Body of pancreas (tissue), 4 donors: ENCODE data around the gene AIMP1. TPM values are rescaled to one million over a fixed set of nuclear protein-coding genes. Genes with fewer than 3 reads are reported as not detected.

ENCODE experiments used
- ATAC-seq: fragments of 150-250 bp; one replicate; pipeline ENCODE4 v1.9.1; 2016
- DNase-seq, 4 donors: peaks; one replicate each; pipeline ENCODE4 v3.0.0-alpha.2; 2019
- H3K27ac ChIP-seq, 4 donors: fragments of 200-600 bp; sonication (generic); 1 replicate in 3 of 4; 2 replicates in 1 of 4; pipeline versions ENCODE4 v1.5.1 to v1.6.1; 2016 to 2019; ENCODE audit warnings: mild to moderate bottlenecking in 1 of 4, mixed read lengths in 1 of 4, moderate library complexity in 1 of 4
- H3K27me3 ChIP-seq, 2 donors: fragments of 200-600 bp; sonication (generic); one replicate each; pipeline ENCODE4 v1.6.0; 2016; ENCODE audit warnings: mild to moderate bottlenecking in 1 of 2
- H3K36me3 ChIP-seq, 2 donors: fragments of 200-600 bp; sonication (generic); replicated peaks in 1 of 2; 2 replicates each; pipeline ENCODE4 v1.5.1; 2016; ENCODE audit warnings: low read depth in 2 of 2; ENCODE audit not compliant: insufficient read depth in 1 of 2
- H3K4me1 ChIP-seq: fragments of 200-600 bp; sonication (generic); one replicate; pipeline ENCODE4 v1.6.0; 2016
- H3K4me3 ChIP-seq, 2 donors: fragments of 200-600 bp; sonication (generic); 1 replicate in 1 of 2; 2 replicates in 1 of 2; pipeline ENCODE4 v1.5.1; 2016 to 2019
- H3K9me3 ChIP-seq, 3 donors: fragments of 200-600 bp; sonication (generic); 1 replicate in 2 of 3; 2 replicates in 1 of 3; pipeline ENCODE4 v1.5.1; 2016
- CTCF ChIP-seq, 7 experiments: fragments of 450-650 bp in 4 of 7; fragments of 200-600 bp in 3 of 7; sonication (generic) in 3 of 7; IDR thresholded peaks; one replicate each; pipeline ENCODE4 v1.5.1; 2016 to 2019; ENCODE audit warnings: antibody characterized with exemption in 7 of 7
- POLR2A ChIP-seq, 3 donors: fragments of 450-650 bp; IDR thresholded peaks; one replicate each; pipeline ENCODE4 v1.6.1; 2016; ENCODE audit warnings: antibody characterized with exemption in 3 of 3, mild to moderate bottlenecking in 2 of 3
- WGBS, 2 donors: methylation state at CpG; one replicate each; pipeline ENCODE4 v1.1.5; 2017; 5-methylcytosine and 5-hydroxymethylcytosine counted together
- intact Hi-C: fragments of 100-400 bp; cut with DNase I; formaldehyde crosslinking; loops from one replicate; pipeline ENCODE4 v1.15.1; 2023
- total RNA-seq, 2 donors: library from RNA; depleted of rRNA; stranded (reverse); fragments of >200 nt; gene quantifications; one replicate each; pipeline ENCODE4 v1.1.0, GENCODE V29; 2016

AIMP1 gene
- total RNA-seq, result 10 to 100 TPM; 13.7 to 14.5 TPM

DNA sequence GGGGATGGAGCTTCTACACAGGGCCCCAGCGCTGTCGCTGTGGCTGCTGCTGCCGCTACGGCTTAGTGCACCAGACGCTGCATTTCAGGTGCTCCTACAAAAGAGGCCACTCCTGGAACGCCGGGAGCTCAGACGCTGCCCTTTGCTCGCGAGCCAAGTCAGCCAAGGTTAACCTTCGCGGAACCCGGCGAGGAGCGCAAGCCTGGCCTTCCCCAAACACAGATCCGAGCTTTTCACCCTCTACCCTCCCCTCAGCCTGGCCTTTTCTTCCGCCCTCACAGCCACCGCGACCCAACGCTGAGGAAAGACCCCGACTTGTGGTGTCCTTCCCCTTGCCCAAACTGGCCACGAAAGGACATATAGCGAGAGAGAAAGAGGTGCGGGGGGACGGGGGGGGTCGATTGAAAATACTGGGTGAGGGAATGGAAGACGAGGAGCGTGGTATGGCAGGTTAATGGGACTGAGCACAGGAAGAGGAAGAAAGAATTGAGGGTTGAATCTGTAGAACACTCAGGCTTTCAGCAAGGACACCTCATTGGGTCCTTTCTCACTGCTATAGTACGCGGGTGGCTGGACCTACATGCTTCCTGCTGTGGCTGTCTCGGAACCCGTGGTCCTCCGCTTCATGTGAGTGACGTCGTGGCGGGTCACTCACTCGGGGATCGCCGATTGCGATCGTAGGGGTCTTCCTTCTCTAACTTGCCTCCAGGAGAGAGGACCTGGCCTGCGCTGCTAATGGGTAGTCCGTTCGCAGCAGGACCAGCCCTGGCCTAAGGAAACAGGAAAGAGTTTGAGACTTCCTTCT, at the start of gene AIMP1, which contains the start of gene TBCK:
AIMP1 (plus strand) TSS at position 583 of the 805 bp plus-strand sequence. CDS start 8,460 bp downstream, outside the sequence.
TBCK (minus strand) TSS at position 242 of the 805 bp plus-strand sequence. CDS start 7,249 bp downstream, outside the sequence.
- peak within 1 kb of the TSS; percentile 52 to 67 for H3K4me3 ChIP-seq
- peak within 1 kb of the TSS; percentile 90 to 96 (median 92) for H3K27ac ChIP-seq
- peaks cover 29% of the 10 kb centered on the region for H3K4me1 ChIP-seq
- WGBS, 2 donors, result 0% methylated on average over 31 to 44 of the region's 44 CpGs
- peak; percentile 83 to 91 (median 88) for DNase-seq
- no peaks in the 10 kb centered on the region for H3K9me3 ChIP-seq
- ATAC-seq, result peak; percentile 98
- no peaks in the 10 kb centered on the region for H3K36me3 ChIP-seq
- intact Hi-C loops, result no loop called here
- no peaks in the 10 kb centered on the region for H3K27me3 ChIP-seq
- TF ChIP-seq POLR2A (IDR thresholded peaks at IDR 0.05) (peak; percentile 67 to 94 (median 94)), CTCF (IDR thresholded peaks at IDR 0.05) (peak in 2 of 7 experiments; percentile 8 to 14)

DNA sequence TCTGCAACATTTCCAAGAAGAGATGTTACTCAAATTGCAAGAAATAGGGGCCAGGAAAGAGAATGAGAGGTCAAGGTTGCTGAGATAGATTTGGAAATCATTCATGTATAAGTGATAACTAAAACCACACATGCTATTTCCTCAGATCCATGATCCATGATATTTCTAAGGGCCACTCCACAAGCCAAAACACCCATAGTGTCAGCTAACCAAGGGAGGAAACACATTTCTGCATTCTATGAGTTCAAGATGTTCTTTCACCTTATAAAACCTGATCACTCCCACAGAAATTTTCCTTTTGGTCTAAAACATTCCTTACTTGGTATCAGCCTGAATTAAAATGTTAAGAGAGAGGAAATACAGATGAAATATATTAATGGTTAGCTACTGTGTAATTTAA, 47.6 kb upstream of the AIMP1 start:
- Histone ChIP-seq H3K27me3 (no peaks in the 10 kb centered on the region), H3K4me3 (no peak overlapping the region), H3K36me3 (no peaks in the 10 kb centered on the region), H3K27ac (no peak overlapping the region), H3K4me1 (peaks cover 12% of the 10 kb centered on the region), H3K9me3 (no peaks in the 10 kb centered on the region)
- DNase-seq (no peak), ATAC-seq (no peak)
- TF ChIP-seq CTCF (IDR thresholded peaks at IDR 0.05) (no peak), POLR2A (IDR thresholded peaks at IDR 0.05) (no peak)
- intact Hi-C loops, result no loop called here

DNA sequence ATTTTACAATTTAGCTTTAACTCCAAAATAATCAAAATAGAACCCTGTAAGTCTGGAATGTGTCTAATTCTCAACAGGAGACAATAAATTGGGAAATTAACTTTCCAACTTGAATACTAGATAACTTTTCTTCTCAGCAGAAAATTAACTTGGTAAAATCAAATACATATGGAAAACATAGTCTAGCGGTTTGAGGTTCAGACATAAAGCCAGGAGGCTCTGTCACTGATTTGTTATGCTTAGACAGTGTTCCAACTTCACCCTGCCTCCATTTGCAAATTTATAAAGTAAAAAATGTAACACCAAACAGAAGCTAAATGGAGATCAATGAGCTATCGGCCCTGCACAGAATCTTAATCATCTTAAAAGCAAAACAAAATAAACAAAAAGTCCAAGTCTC, 46.6 kb upstream of the AIMP1 start:
- Histone ChIP-seq H3K4me3 (no peak overlapping the region), H3K36me3 (no peaks in the 10 kb centered on the region), H3K27me3 (no peaks in the 10 kb centered on the region), H3K27ac (no peak overlapping the region), H3K9me3 (no peaks in the 10 kb centered on the region), H3K4me1 (peaks cover 3% of the 10 kb centered on the region)
- TF ChIP-seq POLR2A (IDR thresholded peaks at IDR 0.05) (no peak), CTCF (IDR thresholded peaks at IDR 0.05) (no peak)
- ATAC-seq, result no peak
- intact Hi-C loops, result no loop called here
- 85 to 87% methylated on average over 2 of the region's 2 CpGs for WGBS, 2 donors
- no peak for DNase-seq

- WGBS, 2 donors, result 74 to 80% methylated on average over 1 of the region's 1 CpG
- no peak for ATAC-seq
Observed at GRCh38 chr4:106270736-106271135, 45.6 kb upstream of the AIMP1 start.

More at GRCh38 chr4:106270736-106271135, 45.6 kb upstream of the AIMP1 start:
- no peak overlapping the region for H3K4me3 ChIP-seq
- intact Hi-C loops, result no loop called here
- H3K27me3 ChIP-seq, result no peaks in the 10 kb centered on the region
- DNase-seq, result no peak
- H3K4me1 ChIP-seq, result no peaks in the 10 kb centered on the region
- no peaks in the 10 kb centered on the region for H3K9me3 ChIP-seq
- TF ChIP-seq CTCF (IDR thresholded peaks at IDR 0.05) (no peak), POLR2A (IDR thresholded peaks at IDR 0.05) (no peak)
- no peaks in the 10 kb centered on the region for H3K36me3 ChIP-seq
- no peak overlapping the region for H3K27ac ChIP-seq
